ENCODE results near the gene CAMKMT. TPM values are rescaled to one million over a fixed set of nuclear protein-coding genes. Genes with fewer than 3 reads are reported as not detected.

Gene CAMKMT
- total RNA-seq, 1 experiment from 2014 or later, result 17.4 TPM

GRCh38 chr2:44392338-44392943 lies 30.7 kb downstream of the CAMKMT start:
- H2AFZ ChIP-seq (ENCODE audit: low read length), result no peak overlapping the region
- no peak overlapping the region for H2BK5ac ChIP-seq (ENCODE audit: insufficient read length, low read length)
- H2AK5ac ChIP-seq (ENCODE audit: insufficient read length, low read length), result no peak overlapping the region
- no peak overlapping the region for H4K5ac ChIP-seq (ENCODE audit: insufficient read length, low read depth, low read length)
- H3K14ac ChIP-seq (ENCODE audit: insufficient read depth, low read length), result no peak overlapping the region
- no peaks in the 10 kb centered on the region for H4K20me1 ChIP-seq (ENCODE audit: control insufficient read depth, insufficient read depth, insufficient read length)
- peak; percentile 89 for TF ChIP-seq CTCF (conservative IDR thresholded peaks at IDR 0.05)
- no peaks in the 10 kb centered on the region for H3K27me3 ChIP-seq (ENCODE audit: insufficient read depth, low read length)
- no peak overlapping the region for H3K4me2 ChIP-seq (ENCODE audit: insufficient read depth, insufficient read length, low read length)
- H3K79me2 ChIP-seq (ENCODE audit: insufficient read depth, low read length), result no peaks in the 10 kb centered on the region; the same call in 1 of the 2 replicates
- no peak overlapping the region for H3T11ph ChIP-seq (ENCODE audit: low read length)
- no peak overlapping the region for H3K9ac ChIP-seq (ENCODE audit: extremely low read depth, insufficient read length, low read length)
- no peaks in the 10 kb centered on the region for H3K23me2 ChIP-seq (ENCODE audit: insufficient read length, low read depth, low read length, poor library complexity, severe bottlenecking)
- Mint-ChIP-seq H3K4me3 (no peak overlapping the region), H3K9me3 (peaks cover 10 to 12% of the 10 kb centered on the region in 2 experiments), H3K4me1 (peaks cover 25 to 26% of the 10 kb centered on the region in 2 experiments), H3K36me3 (ENCODE audit: insufficient read depth in 1 of 3, low read depth in 3 of 3) (peaks cover 9 to 14% (median 10%) of the 10 kb centered on the region in 3 experiments), H3K27me3 (ENCODE audit: low read depth) (no peaks in the 10 kb centered on the region), H3K27ac (no peak overlapping the region)
- no peaks in the 10 kb centered on the region for H3K9me3 ChIP-seq (ENCODE audit: control insufficient read depth, low read depth, low read length)
- H3K4me1 ChIP-seq (ENCODE audit: insufficient read depth, low read length), result peaks cover 2% of the 10 kb centered on the region; the same call in 1 of the 2 replicates
- H2BK20ac ChIP-seq (ENCODE audit: low read depth, low read length, poor library complexity, severe bottlenecking), result no peak overlapping the region
- no CpG with 5 or more reads among the region's 3 CpGs for WGBS (ENCODE audit: extremely low coverage, insufficient read length, low lambda C conversion rate)
- H2BK12ac ChIP-seq (ENCODE audit: insufficient read length, low read depth, low read length), result no peak overlapping the region
- no peak overlapping the region for H2BK15ac ChIP-seq (ENCODE audit: low read depth, low read length)
- DNase-seq, result no peak
- H3K4ac ChIP-seq (ENCODE audit: low read depth, low read length), result no peak overlapping the region
- no peak overlapping the region for H2BK120ac ChIP-seq (ENCODE audit: low read depth, low read length, poor library complexity, severe bottlenecking)
- no peak overlapping the region for H4K8ac ChIP-seq (replicated peaks; ENCODE audit: insufficient read length, low read depth, low read length)
- no peak overlapping the region for H4K91ac ChIP-seq (ENCODE audit: insufficient read length, low read depth, low read length)
- H3K18ac ChIP-seq (ENCODE audit: insufficient read length, low read depth, low read length), result no peak overlapping the region
- H3K23ac ChIP-seq (ENCODE audit: insufficient read length, low read depth, low read length), result no peak overlapping the region
- no peak overlapping the region for H3K27ac ChIP-seq (ENCODE audit: insufficient read length, low read depth, low read length)
- H3K56ac ChIP-seq (ENCODE audit: insufficient read length, low read depth, low read length), result no peak overlapping the region
- H3K79me1 ChIP-seq (ENCODE audit: insufficient read depth, low read depth, low read length, poor library complexity, severe bottlenecking), result no peaks in the 10 kb centered on the region

Measured in H9 (cell line).